GM18499 (cell line): ENCODE measurements around the gene TMOD1.
"Not testable (repeated sequence)": the region's sequence is repeated elsewhere in the genome, so short reads cannot be mapped to it uniquely, and the experiment has no call there.

Source experiments
- ATAC-seq: cut with Tn5 transposase; IDR thresholded peaks from one replicate; pipeline ENCODE4 v1.9.1; 2021; ENCODE audit warnings: moderate number of reproducible peaks; ENCODE audit not compliant: insufficient read depth, unreplicated experiment

TMOD1 gene

GRCh38 chr9:97581590-97581989, 80.1 kb downstream of the TMOD1 start:
- ATAC-seq = not testable (repeated sequence)

DNA sequence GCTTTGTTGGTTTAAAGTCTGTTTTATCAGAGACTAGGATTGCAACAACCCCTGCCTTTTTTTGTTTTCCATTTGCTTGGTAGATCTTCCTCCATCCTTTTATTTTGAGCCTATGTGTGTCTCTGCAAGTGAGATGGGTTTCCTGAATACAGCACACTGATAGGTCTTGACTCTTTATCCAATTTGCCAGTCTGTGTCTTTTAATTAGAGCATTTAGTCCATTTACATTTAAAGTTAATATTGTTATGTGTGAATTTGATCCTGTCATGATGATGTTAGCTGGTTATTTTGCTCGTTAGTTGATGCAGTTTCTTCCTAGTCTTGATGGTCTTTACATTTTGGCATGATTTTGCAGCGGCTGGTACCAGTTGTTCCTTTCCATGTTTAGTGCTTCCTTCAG, 83.3 kb downstream of the TMOD1 start:
- ATAC-seq = not testable (repeated sequence)

- not testable (repeated sequence) for ATAC-seq
Measured at GRCh38 chr9:97586909-97587308, 85.4 kb downstream of the TMOD1 start.

- ATAC-seq = no peak
Measured at GRCh38 chr9:97591535-97591934, 90.1 kb downstream of the TMOD1 start.

GRCh38 chr9:97592126-97592525, 90.7 kb downstream of the TMOD1 start:
- no peak for ATAC-seq

DNA sequence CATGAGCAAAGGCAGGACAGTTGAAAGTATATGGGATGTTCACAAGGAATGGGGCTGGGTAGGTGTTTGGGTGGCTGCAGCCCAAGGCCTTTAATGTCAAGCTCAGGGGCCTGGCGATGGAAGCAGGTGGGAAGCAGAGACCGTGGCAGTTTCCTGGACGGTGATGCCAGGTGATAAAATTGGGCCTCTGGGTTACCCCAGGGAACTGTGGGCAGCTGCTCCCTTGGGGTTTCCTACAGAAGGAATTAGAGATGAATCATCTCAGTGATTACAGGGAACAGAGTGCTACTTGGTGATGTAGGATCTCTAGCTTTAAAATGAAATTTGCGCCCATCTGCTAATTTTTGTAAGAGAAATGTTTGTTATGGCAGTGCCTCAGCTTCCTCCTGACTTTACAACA, 92.5 kb downstream of the TMOD1 start:
- no peak for ATAC-seq

DNA sequence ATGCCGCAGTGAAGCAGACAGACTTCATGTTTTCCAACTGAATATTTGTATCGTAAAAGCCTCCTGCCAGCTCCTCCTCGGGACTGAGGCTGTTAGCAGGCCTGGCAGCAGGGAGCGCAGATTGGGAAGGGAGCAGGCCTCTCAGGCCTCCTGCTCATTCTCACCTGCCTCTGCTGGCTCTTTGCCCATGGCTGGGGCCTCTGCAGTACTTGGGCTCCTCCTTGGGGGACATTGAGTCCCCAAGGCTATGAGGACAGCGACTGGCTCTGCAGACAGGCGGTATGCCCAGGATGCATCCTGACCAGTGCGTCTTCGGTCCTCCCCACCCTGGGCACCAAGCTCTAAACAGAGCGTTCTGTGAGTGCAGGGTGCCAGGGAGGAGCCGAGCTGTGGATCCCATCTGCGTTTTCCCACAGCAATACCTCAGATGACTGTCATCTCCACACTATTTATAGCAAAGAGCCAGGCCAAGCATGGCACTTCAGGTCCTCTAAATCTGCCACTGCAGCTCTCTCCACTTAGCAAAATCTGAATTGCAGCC, 93.0 kb downstream of the TMOD1 start:
- ATAC-seq = no peak

- no peak for ATAC-seq
Measured at GRCh38 chr9:97596906-97597305, 95.4 kb downstream of the TMOD1 start.

- no peak for ATAC-seq
Measured at GRCh38 chr9:97598461-97599288, 97.2 kb downstream of the TMOD1 start.

DNA sequence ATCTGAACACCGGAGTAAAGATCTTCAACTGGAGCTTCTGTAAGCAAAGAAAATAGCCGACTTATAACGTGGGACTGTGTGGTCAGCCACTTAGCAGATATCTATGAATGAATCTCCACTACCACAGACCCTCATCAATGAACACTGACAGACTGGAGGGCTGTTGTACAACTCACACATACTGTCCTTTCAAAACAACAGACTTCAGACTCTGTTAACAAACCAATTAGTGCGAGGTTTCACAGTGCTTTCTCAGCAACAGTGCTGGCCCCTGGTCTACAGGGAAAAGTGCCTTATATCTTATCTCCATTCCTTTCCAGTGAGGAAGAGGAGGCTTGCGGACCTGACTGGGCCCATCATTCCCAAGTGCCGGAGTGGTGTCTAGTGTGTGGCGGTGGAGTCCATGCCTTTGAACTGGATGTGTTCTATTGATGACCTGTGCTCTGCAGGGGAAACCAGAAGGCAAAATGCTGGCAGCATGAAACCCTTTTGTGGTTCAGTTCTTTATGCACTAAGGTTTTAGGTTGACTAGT, 97.9 kb downstream of the TMOD1 start:
- ATAC-seq = no peak

GRCh38 chr9:97600531-97601227, 99.2 kb downstream of the TMOD1 start:
- ATAC-seq = no peak

GRCh38 chr9:97601228-97601898, 99.9 kb downstream of the TMOD1 start:
- no peak for ATAC-seq

- no peak for ATAC-seq
Measured at GRCh38 chr9:97602430-97602829, 101.0 kb downstream of the TMOD1 start.

DNA sequence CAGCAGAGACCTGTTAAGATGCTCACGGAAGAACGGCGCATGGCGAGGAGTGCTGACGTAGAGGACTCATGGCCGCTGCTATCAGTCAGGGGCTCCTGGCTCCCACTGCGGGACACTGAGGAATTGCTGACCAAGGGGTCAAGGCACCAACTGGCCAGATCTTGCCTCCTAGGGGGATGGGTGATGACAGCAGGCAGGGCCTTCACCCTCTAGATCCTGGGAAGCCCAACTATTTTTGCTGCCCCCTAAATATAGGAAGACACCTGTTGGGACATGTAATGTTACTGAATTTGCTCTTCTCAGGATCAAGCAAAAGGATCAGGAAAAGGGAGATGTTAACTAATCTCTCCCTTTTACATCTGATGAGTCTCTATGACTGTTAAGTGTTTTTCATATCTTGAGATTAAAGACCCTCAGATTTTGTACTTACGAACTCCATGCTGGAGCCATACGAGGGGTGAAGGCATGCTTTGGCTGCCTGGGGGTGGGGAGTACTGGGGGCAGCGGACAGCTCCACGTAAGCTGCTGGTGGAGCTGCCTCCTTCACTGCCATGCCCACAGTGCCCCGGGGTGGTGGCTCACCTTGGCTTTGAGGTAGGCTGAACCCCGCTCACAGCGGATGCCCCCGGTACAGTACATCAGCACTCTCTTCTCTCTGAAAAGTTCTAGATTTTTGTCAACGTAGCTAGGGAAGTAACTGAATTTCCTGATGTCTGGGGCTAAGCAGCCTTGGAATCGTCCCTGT, 103.6 kb downstream of the TMOD1 start:
- ATAC-seq = no peak

GRCh38 chr9:97615439-97616072, 114.1 kb downstream of the TMOD1 start:
- no peak for ATAC-seq

DNA sequence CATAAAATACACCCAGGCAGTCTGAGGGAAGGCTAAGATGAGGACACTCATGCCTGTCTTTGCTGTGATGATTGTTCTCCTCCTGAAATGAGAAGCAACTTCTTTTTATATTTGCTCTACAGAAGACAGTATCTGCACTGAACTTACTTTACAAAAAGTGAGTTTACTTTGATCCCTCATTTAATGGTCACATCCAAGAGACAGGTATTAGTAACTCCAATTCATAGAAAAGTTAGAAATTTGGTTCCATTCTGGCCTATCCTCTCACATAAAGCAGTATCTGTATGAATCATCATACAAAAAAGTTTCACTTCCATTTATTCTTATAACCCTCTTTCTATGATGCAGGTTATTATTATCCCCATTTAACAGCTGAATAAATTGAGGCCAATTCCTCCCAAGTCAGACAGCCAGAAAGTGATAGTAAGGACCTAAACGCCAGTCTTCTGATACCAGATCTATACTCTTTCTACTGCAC, 116.5 kb downstream of the TMOD1 start:
- ATAC-seq = no peak

DNA sequence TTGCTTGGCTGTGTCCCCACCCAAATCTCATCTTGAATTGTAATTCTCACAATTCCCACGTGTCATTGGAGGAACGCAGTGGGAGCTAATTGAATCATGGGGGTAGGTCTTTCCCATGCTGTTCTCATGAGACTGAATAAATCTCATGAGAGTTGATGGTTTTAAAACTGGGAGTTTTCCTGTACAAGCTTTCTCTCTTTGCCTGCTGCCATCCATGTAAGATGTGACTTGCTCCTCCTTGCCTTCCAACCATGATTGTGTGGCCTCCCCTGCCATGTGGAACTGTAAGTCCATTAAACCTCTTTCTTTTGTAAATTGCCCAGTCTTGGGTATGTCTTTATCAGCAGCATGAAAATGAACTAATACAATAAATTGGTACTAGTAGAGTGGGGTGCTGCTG, 118.6 kb downstream of the TMOD1 start:
- ATAC-seq = not testable (repeated sequence)

- ATAC-seq = not testable (repeated sequence)
Measured at GRCh38 chr9:97622483-97622882, 121.0 kb downstream of the TMOD1 start.

DNA sequence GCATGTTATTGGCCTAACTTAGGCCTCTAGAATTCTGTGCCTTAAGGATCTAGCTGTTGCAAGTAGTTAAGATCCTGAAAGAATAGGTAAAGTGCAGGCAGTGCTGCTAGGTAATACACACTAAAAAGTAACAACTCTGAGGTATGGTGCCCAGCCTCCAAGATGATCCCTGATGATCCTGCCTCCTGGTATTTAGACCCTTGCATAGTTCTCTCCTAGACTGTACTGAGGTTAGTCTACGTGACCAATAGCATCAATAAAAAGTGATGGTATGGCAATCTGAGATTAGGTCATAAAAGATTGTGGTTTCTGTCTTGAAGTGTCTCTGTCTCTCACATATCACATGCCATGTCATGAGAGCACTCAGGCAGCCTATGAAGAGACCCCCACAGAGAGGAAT, 122.5 kb downstream of the TMOD1 start:
- ATAC-seq = no peak
